Fibroblast of the aortic adventitia (primary cell): ENCODE measurements around the gene SORL1. TPM values are rescaled to one million over a fixed set of nuclear protein-coding genes. Genes with fewer than 3 reads are reported as not detected.
"Not testable (repeated sequence)": the region's sequence is repeated elsewhere in the genome, so short reads cannot be mapped to it uniquely, and the experiment has no call there.

Experiments
- DNase-seq: peaks from one replicate; pipeline ENCODE4 v3.0.0-alpha.2; 2010; ENCODE audit warnings: low read depth
- H3K4me3 ChIP-seq: 2 replicates; pipeline ENCODE4 v1.5.1; 2011; ENCODE audit warnings: low read depth, mild to moderate bottlenecking, control low read depth, low read length, moderate library complexity
- CTCF ChIP-seq: IDR thresholded peaks from 2 replicates; pipeline ENCODE4 v1.5.1; 2011; ENCODE audit warnings: mild to moderate bottlenecking, low read length, control low read depth, inconsistent platforms; ENCODE audit not compliant: insufficient read depth
- total RNA-seq: library from RNA; depleted of rRNA; stranded (reverse); fragments of >200 nt; gene quantifications from 2 replicates; pipeline ENCODE4 v1.2.3, GENCODE V29; 2012; ENCODE audit warnings: low replicate concordance

The SORL1 gene
- total RNA-seq, 1 donor, result 1.2 TPM

GRCh38 chr11:121630041-121630440 lies 177.9 kb downstream of the SORL1 start:
- no peak overlapping the region for H3K4me3 ChIP-seq
- peak; percentile 87 for DNase-seq
- TF ChIP-seq CTCF, result no peak

- no peak for TF ChIP-seq CTCF
- no peak for DNase-seq
- H3K4me3 ChIP-seq, result no peak overlapping the region
Measured at GRCh38 chr11:121631456-121631855, 179.3 kb downstream of the SORL1 start.

- no peak for DNase-seq
- TF ChIP-seq CTCF, result no peak
- H3K4me3 ChIP-seq, result no peak overlapping the region
Measured at GRCh38 chr11:121634273-121634672, 182.2 kb downstream of the SORL1 start.

- no peak overlapping the region for H3K4me3 ChIP-seq
- DNase-seq, result peak; percentile 93
- no peak for TF ChIP-seq CTCF
Measured at GRCh38 chr11:121634889-121635288, 182.8 kb downstream of the SORL1 start.

GRCh38 chr11:121636081-121636799 lies 184.1 kb downstream of the SORL1 start:
- no peak for DNase-seq
- no peak for TF ChIP-seq CTCF
- H3K4me3 ChIP-seq, result no peak overlapping the region

GRCh38 chr11:121636800-121637176 lies 184.7 kb downstream of the SORL1 start:
- TF ChIP-seq CTCF, result no peak
- H3K4me3 ChIP-seq, result no peak overlapping the region
- no peak for DNase-seq

- not testable (repeated sequence) for DNase-seq, H3K4me3 ChIP-seq
Measured at GRCh38 chr11:121637587-121637986, 185.5 kb downstream of the SORL1 start.
